Keratinocyte (primary cell): Measurements from ENCODE around the gene PSMB2. TPM values are rescaled to one million over a fixed set of nuclear protein-coding genes. Genes with fewer than 3 reads are reported as not detected.
A peak's percentile ranks its signal among the peaks of the same experiment; 100 is the strongest.

ENCODE experiments used
- DNase-seq: peaks from one replicate; pipeline ENCODE4 v3.0.0-alpha.2; 2011; ENCODE audit warnings: low read depth, missing footprints, low spot score
- FAIRE-seq: peaks from 2 replicates; lab custom pipeline; 2011; peaks lifted over from hg19 to GRCh38; lab: Jason Lieb, UNC
- H2AFZ ChIP-seq: 2 replicates; pipeline ENCODE4 v1.6.0; 2012; ENCODE audit warnings: low read length, control low read depth, inconsistent platforms; ENCODE audit not compliant: control insufficient read depth
- H3K27ac ChIP-seq: 2 replicates; pipeline ENCODE4 v1.5.1; 2011; ENCODE audit warnings: low read length; ENCODE audit not compliant: control insufficient read depth, insufficient read depth
- H3K27me3 ChIP-seq: 3 replicates; pipeline ENCODE4 v1.6.0; 2011; ENCODE audit warnings: low read length; ENCODE audit not compliant: control insufficient read depth, insufficient read depth; ENCODE audit errors: extremely low read depth
- H3K36me3 ChIP-seq, 2 experiments: 2 replicates in 1 of 2; 3 replicates in 1 of 2; pipeline ENCODE4 v1.5.1; 2011; ENCODE audit warnings: low read length in 2 of 2, mild to moderate bottlenecking in 1 of 2; ENCODE audit not compliant: control insufficient read depth in 2 of 2, insufficient read depth in 2 of 2; ENCODE audit errors: extremely low read depth in 1 of 2
- H3K4me1 ChIP-seq: 3 replicates; pipeline ENCODE4 v1.5.1; 2011; ENCODE audit warnings: low read length; ENCODE audit not compliant: control insufficient read depth, insufficient read depth; ENCODE audit errors: extremely low read depth
- H3K4me2 ChIP-seq: 3 replicates; pipeline ENCODE4 v1.6.0; 2011; ENCODE audit warnings: low read depth, low read length; ENCODE audit not compliant: control insufficient read depth, insufficient read depth; ENCODE audit errors: extremely low read depth
- H3K4me3 ChIP-seq, 3 experiments: fragments of 200-600 bp in 1 of 3; sonication (generic) in 1 of 3; 2 replicates in 2 of 3; 3 replicates in 1 of 3; pipeline ENCODE4 v1.5.1; 2011 to 2016; ENCODE audit warnings: low read length in 3 of 3, mild to moderate bottlenecking in 3 of 3, control low read depth in 2 of 3, inconsistent platforms in 1 of 3, low read depth in 1 of 3, mixed read lengths in 1 of 3, mixed run types in 1 of 3, moderate library complexity in 1 of 3; ENCODE audit not compliant: control insufficient read depth in 2 of 3, insufficient read depth in 2 of 3; ENCODE audit errors: extremely low read depth in 1 of 3
- H3K79me2 ChIP-seq: 2 replicates; pipeline ENCODE4 v1.6.0; 2012; ENCODE audit warnings: low read length; ENCODE audit not compliant: control insufficient read depth, insufficient read depth
- H3K9ac ChIP-seq: 3 replicates; pipeline ENCODE4 v1.6.0; 2011; ENCODE audit warnings: low read length; ENCODE audit not compliant: control insufficient read depth, insufficient read depth; ENCODE audit errors: extremely low read depth
- H3K9me1 ChIP-seq: 3 replicates; pipeline ENCODE4 v1.6.0; 2011; ENCODE audit warnings: low read length; ENCODE audit not compliant: control insufficient read depth, insufficient read depth; ENCODE audit errors: extremely low read depth
- H3K9me3 ChIP-seq: 2 replicates; pipeline ENCODE4 v1.5.1; 2012; ENCODE audit warnings: low read depth, low read length; ENCODE audit not compliant: control insufficient read depth
- H4K20me1 ChIP-seq: 3 replicates; pipeline ENCODE4 v1.6.0; 2011; ENCODE audit warnings: low read length; ENCODE audit not compliant: control insufficient read depth, insufficient read depth; ENCODE audit errors: extremely low read depth
- EZH2 ChIP-seq: IDR thresholded peaks from one replicate; pipeline ENCODE4 v1.6.1; 2012; ENCODE audit warnings: inconsistent platforms, mild to moderate bottlenecking, low read length, moderate library complexity
- dilution Hi-C: fragments of 300-500 bp; cut with MboI; formaldehyde crosslinking; loops from one replicate; pipeline ENCODE4 v1.7.0; 2020; ENCODE audit warnings: low sequenced_read_pairs; ENCODE audit not compliant: extremely low pct_ligation_motif_present
- polyA plus RNA-seq, 5 experiments: library from polyadenylated mRNA; depleted of rRNA in 3 of 5; stranded (reverse) in 3 of 5; stranded (forward) in 1 of 5; unstranded in 1 of 5; fragments of >200 nt; gene quantifications; 1 replicate in 1 of 5; 2 replicates in 3 of 5; 3 replicates in 1 of 5; pipeline versions ENCODE4 v1.2.1 to v1.2.3, GENCODE V29; 2011 to 2012; ENCODE audit warnings: missing spikeins in 2 of 5, low read depth in 1 of 5, low replicate concordance in 1 of 5
- TF ChIP-seq, protein P1 (sequence below), 3 experiments: IDR thresholded peaks in 1 of 3; conservative IDR thresholded peaks in 1 of 3; optimal IDR thresholded peaks in 1 of 3; 2 replicates in 2 of 3; 3 replicates in 1 of 3; pipeline versions ENCODE3 to v1.5.1; 2011; ENCODE audit warnings: low read length in 3 of 3, mild to moderate bottlenecking in 3 of 3, moderate library complexity in 2 of 3, control low read depth in 1 of 3, inconsistent platforms in 1 of 3; ENCODE audit not compliant: insufficient read depth in 2 of 3; ENCODE audit errors: extremely low read depth in 1 of 3

PSMB2 gene
- polyA plus RNA-seq, 1 donor (not counting 4 experiments of a cell fraction or from before 2014, with no cell fraction given), result 108 TPM

DNA sequence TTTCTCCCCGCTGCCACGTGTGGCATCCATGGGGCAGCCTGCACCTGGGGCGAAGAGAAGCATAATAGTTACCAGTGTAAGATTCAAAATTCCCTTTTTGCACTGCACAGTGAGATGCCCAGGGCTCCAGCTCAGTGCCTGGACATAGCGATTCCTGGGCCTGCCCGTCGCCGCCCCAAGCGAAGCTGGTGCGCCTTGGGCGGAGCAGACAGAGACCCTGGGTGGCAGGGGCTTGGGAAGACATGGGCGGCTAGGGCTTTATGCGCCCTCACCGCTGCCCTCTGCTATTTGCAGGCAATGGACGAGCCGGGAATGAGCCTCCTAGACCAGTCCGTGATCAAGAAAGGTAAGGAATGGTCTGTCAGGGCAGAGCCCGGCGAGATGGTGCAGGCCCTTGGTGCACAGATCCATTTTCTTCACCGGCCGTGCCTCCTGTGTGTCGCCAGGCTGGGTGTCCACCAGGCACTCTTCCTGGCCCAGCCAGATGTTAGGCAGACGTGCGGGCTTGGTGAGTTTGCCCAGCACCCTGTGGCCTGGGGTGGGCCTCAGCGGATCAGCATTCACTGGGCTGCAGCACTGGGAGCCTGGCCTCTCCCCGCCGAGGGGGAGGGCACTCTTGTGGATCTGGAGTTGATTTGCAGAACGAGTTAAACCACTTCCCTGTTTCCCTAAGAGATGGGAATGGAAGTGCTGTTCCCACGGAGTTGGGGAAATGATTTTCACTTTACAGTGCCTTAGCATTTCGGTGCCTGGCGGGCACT lies 66.5 kb downstream of the PSMB2 start:
- H3K4me1 ChIP-seq, result peaks cover 37% of the 10 kb centered on the region
- FAIRE-seq (peak; percentile 26), DNase-seq (no peak)
- H3K4me3 ChIP-seq, result no peak overlapping the region
- H3K9ac ChIP-seq, result no peak overlapping the region
- TF ChIP-seq EZH2, result no peak
- TF ChIP-seq, protein P1, sequence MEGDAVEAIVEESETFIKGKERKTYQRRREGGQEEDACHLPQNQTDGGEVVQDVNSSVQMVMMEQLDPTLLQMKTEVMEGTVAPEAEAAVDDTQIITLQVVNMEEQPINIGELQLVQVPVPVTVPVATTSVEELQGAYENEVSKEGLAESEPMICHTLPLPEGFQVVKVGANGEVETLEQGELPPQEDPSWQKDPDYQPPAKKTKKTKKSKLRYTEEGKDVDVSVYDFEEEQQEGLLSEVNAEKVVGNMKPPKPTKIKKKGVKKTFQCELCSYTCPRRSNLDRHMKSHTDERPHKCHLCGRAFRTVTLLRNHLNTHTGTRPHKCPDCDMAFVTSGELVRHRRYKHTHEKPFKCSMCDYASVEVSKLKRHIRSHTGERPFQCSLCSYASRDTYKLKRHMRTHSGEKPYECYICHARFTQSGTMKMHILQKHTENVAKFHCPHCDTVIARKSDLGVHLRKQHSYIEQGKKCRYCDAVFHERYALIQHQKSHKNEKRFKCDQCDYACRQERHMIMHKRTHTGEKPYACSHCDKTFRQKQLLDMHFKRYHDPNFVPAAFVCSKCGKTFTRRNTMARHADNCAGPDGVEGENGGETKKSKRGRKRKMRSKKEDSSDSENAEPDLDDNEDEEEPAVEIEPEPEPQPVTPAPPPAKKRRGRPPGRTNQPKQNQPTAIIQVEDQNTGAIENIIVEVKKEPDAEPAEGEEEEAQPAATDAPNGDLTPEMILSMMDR (optimal IDR thresholded peaks at IDR 0.05 in 1 of 3, IDR thresholded peaks at IDR 0.05 in 1 of 3, conservative IDR thresholded peaks at IDR 0.05 in 1 of 3; ENCODE audit: extremely low read depth in 1 of 3, insufficient read depth in 2 of 3, low read length in 3 of 3), result no peak
- H2AFZ ChIP-seq, result peak overlapping the region; percentile 37
- no peaks in the 10 kb centered on the region for H3K9me3 ChIP-seq
- H3K9me1 ChIP-seq, result no peaks in the 10 kb centered on the region
- no peaks in the 10 kb centered on the region for H3K79me2 ChIP-seq
- peaks cover 14% of the 10 kb centered on the region for H3K27me3 ChIP-seq
- H3K4me2 ChIP-seq, result peak overlapping the region; percentile 32
- H3K36me3 ChIP-seq, result no peaks in the 10 kb centered on the region
- H4K20me1 ChIP-seq, result no peaks in the 10 kb centered on the region
- dilution Hi-C loops, result no loop called here
- no peak overlapping the region for H3K27ac ChIP-seq

DNA sequence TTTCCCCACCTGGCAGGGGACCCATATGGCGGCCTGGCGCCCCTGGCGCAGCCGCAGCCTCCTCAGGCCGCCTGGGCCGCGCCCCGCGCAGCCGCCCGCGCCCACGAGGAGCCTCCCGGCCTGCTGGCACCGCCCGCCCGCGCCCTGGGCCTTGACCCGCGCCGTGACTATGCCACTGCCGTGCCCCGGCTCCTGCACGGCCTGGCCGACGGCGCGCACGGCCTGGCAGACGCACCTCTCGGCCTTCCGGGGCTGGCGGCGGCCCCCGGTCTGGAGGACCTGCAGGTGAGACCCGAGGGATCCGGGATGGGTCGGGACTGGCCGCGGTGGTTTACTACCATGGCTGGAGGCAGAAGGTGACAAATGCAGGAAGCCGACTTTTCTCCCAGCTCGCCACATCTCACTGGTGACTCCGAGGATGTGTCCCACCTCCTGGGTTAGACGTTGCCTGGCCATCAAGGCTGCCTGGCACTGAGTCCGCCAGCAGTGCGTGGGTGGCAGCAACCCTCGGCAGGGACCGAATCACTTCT lies 67.1 kb downstream of the PSMB2 start:
- no peak for DNase-seq
- TF ChIP-seq, protein P1 (optimal IDR thresholded peaks at IDR 0.05 in 1 of 3, IDR thresholded peaks at IDR 0.05 in 1 of 3, conservative IDR thresholded peaks at IDR 0.05 in 1 of 3; ENCODE audit: extremely low read depth in 1 of 3, insufficient read depth in 2 of 3, low read length in 3 of 3), result no peak
- TF ChIP-seq EZH2, result no peak
- H3K4me2 ChIP-seq, result no peak overlapping the region

More for the DNA sequence above, 67.1 kb downstream of the PSMB2 start:
- Histone ChIP-seq H3K79me2 (no peaks in the 10 kb centered on the region), H3K9me3 (no peaks in the 10 kb centered on the region), H4K20me1 (no peaks in the 10 kb centered on the region), H3K9ac (no peak overlapping the region), H3K27ac (no peak overlapping the region), H3K9me1 (no peaks in the 10 kb centered on the region), H3K4me1 (peaks cover 40% of the 10 kb centered on the region), H3K27me3 (peaks cover 14% of the 10 kb centered on the region), H3K4me3 (no peak overlapping the region), H3K36me3 (no peaks in the 10 kb centered on the region), H2AFZ (peak overlapping the region; percentile 5)
- dilution Hi-C loops, result no loop called here
- FAIRE-seq, result no peak
